A549 (cell line): ENCODE results near the gene VASN. TPM values are rescaled to one million over a fixed set of nuclear protein-coding genes. Genes with fewer than 3 reads are reported as not detected.
A peak's percentile ranks its signal among the peaks of the same experiment; 100 is the strongest.

Experiments used
- ATAC-seq, 2 experiments: fragments of 200-7000 bp in 1 of 2; fragments of >200 bp in 1 of 2; cut with Nextera tagmentation in 1 of 2; cut with Tn5 transposase in 1 of 2; 3 replicates each; pipeline versions ENCODE4 v1.8.0 to v1.9.1; 2018 to 2020; ENCODE audit warnings: mild to moderate bottlenecking in 1 of 2, moderate library complexity in 1 of 2
- CTCF ChIA-PET: fragments of 300-600 bp; sonication (Branson Sonifier 250); formaldehyde crosslinking; extraction: SDS; loops from one replicate; lab custom pipeline; 2021; ENCODE audit warnings: antibody characterized with exemption, inconsistent platforms; lab: Yijun Ruan, JAX
- POLR2A ChIA-PET: fragments of 350-600 bp; formaldehyde crosslinking; extraction: SDS; loops from one replicate; lab custom pipeline; 2021; ENCODE audit warnings: antibody characterized with exemption, inconsistent platforms; lab: Yijun Ruan, JAX
- DNase-seq, 2 experiments: peaks; one replicate each; pipeline versions ENCODE4 v3.0.0 to v3.0.0-alpha.2; 2011 to 2016; ENCODE audit warnings: low read depth in 1 of 2, low spot score in 1 of 2
- FAIRE-seq: peaks from 2 replicates; lab custom pipeline; 2011; peaks lifted over from hg19 to GRCh38; lab: Jason Lieb, UNC
- H3K27ac ChIP-seq, 2 experiments: fragments of >200 bp; sonication (Bioruptor Twin); formaldehyde crosslinking; 3 replicates each; pipeline ENCODE4 v1.5.1; 2016 to 2017
- H3K4me1 ChIP-seq: fragments of >200 bp; sonication (Bioruptor Twin); formaldehyde crosslinking; 3 replicates; pipeline ENCODE4 v1.6.1; 2016
- H3K4me2 ChIP-seq: fragments of >200 bp; sonication (Bioruptor Twin); formaldehyde crosslinking; 3 replicates; pipeline ENCODE4 v1.6.1; 2016
- H3K4me3 ChIP-seq: fragments of >200 bp; sonication (Bioruptor Twin); formaldehyde crosslinking; 3 replicates; pipeline ENCODE4 v1.5.1; 2016
- H3K9me3 ChIP-seq: fragments of >200 bp; sonication (Bioruptor Twin); formaldehyde crosslinking; 3 replicates; pipeline ENCODE4 v1.6.1; 2016
- CBX8 ChIP-seq: fragments of 200-600 bp; sonication (generic); IDR thresholded peaks from 2 replicates; pipeline ENCODE4 v1.6.1; 2016
- CEBPB ChIP-seq, 2 experiments: fragments of >200 bp in 1 of 2; sonication (Bioruptor Twin) in 1 of 2; formaldehyde crosslinking in 1 of 2; IDR thresholded peaks; 2 replicates each; pipeline ENCODE4 v1.6.1; 2012 to 2016
- CHD2 ChIP-seq: fragments of 150-350 bp; IDR thresholded peaks from 2 replicates; pipeline ENCODE4 v1.6.1; 2014; ENCODE audit warnings: low read length; ENCODE audit not compliant: partially characterized antibody
- CHD4 ChIP-seq: fragments of 200-600 bp; sonication (generic); IDR thresholded peaks from 2 replicates; pipeline ENCODE4 v1.6.1; 2016; ENCODE audit warnings: antibody characterized with exemption, mild to moderate bottlenecking, borderline replicate concordance
- ESRRA ChIP-seq: fragments of 150-350 bp; IDR thresholded peaks from 2 replicates; pipeline ENCODE4 v1.6.1; 2014; ENCODE audit warnings: mild to moderate bottlenecking, low read length, borderline replicate concordance
- FOXS1 ChIP-seq: fragments of 250-450 bp; sonication (Bioruptor Pico); IDR thresholded peaks from 2 replicates; pipeline ENCODE4 v1.5.0; 2020; ENCODE audit warnings: mild to moderate bottlenecking, moderate library complexity
- GATA3 ChIP-seq: IDR thresholded peaks from 2 replicates; pipeline ENCODE4 v1.6.1; 2012; ENCODE audit warnings: borderline replicate concordance
- HDAC2 ChIP-seq: fragments of 200-600 bp; sonication (generic); IDR thresholded peaks from 2 replicates; pipeline ENCODE4 v1.6.1; 2016
- KDM5A ChIP-seq: fragments of 200-600 bp; sonication (generic); IDR thresholded peaks from 2 replicates; pipeline ENCODE4 v1.6.1; 2016; ENCODE audit warnings: antibody characterized with exemption, mild to moderate bottlenecking
- MAZ ChIP-seq: fragments of 150-350 bp; IDR thresholded peaks from 2 replicates; pipeline ENCODE4 v1.6.1; 2014; ENCODE audit warnings: antibody characterized with exemption, low read depth, low read length, borderline replicate concordance
- NR3C1 ChIP-seq: fragments of >200 bp; sonication (Bioruptor Twin); formaldehyde crosslinking; IDR thresholded peaks from 3 replicates; pipeline ENCODE4 v1.6.1; 2017
- PHF8 ChIP-seq: fragments of 200-600 bp; sonication (generic); IDR thresholded peaks from 2 replicates; pipeline ENCODE4 v1.6.1; 2016; ENCODE audit warnings: low read depth, mild to moderate bottlenecking, antibody characterized with exemption, moderate library complexity, borderline replicate concordance
- TP53 ChIP-seq: fragments of 250-450 bp; sonication (Bioruptor Pico); IDR thresholded peaks from 2 replicates; pipeline ENCODE4 v1.5.0; 2021; ENCODE audit warnings: mild to moderate bottlenecking, moderate library complexity
- ZC3H11A ChIP-seq: fragments of 450-650 bp; IDR thresholded peaks from 2 replicates; pipeline ENCODE4 v1.6.1; 2014; ENCODE audit warnings: antibody characterized with exemption, mild to moderate bottlenecking
- WGBS: methylation state at CpG from one replicate; pipeline ENCODE4 v1.1.6; 2017; ENCODE audit errors: missing lambda C conversion rate; 5-methylcytosine and 5-hydroxymethylcytosine counted together
- polyA plus RNA-seq, 4 experiments: library from polyadenylated mRNA; depleted of rRNA in 3 of 4; stranded (reverse); fragments of >200 nt; fragmentation: RNase III in 1 of 4; extraction: RNeasy Plus Mini Kit Qiagen cat#74134 plus additional on column Dnase treatment in 1 of 4; gene quantifications; 2 replicates in 3 of 4; 3 replicates in 1 of 4; pipeline ENCODE4 v1.2.3, GENCODE V29; 2011 to 2017
- TF ChIP-seq, protein P1 (sequence below): IDR thresholded peaks from 2 replicates; pipeline ENCODE4 v1.6.1; 2012
- TF ChIP-seq, protein P2 (sequence below): IDR thresholded peaks from 2 replicates; pipeline ENCODE4 v1.6.1; 2012

Gene VASN
- polyA plus RNA-seq, 2 of the 4 experiments (the other 2 are of a cell fraction) = 2.3 to 4.0 TPM

DNA sequence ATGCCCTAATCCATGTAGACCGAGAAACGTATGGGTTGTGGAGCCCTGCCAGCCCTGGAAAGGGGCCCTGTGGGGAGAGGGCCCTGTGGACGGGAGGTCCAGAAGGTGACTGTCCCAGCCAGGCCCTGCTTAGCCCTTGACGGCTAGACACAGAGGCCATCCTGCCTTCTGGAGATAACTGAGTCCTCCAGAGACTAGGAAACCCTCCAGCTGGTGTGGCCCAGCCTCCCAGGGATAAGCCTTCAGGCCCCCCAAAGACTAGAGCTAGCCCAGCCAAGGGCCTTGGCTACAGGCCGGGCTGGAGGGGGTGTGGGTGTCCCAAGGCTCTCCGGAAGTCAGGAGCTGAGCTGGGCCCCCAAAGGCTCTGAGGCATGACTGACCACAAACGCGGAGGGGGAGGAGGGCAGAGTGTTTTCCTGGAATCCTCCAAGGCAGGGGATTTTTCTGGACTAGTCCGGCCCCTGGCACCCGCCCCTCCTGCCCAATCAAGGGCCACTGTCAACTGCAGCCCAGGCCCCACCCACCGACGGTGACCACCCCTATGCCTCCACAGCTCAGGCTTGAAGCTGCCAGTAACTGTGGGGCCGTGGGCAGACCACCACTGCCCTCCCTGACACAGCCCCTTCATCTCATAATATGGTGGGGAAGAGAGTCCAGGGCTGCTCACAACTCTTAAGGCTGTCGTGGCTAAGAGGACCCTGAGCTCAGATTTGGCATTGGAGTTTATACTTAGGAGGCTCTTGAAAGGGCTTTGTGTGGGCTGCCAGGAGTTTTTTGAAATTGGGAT is 885 bp upstream of the VASN start:
- no peak for TF ChIP-seq FOXS1 (CRISPR knock-in tag)
- no peak for TF ChIP-seq HDAC2
- no peak for TF ChIP-seq CHD2
- TF ChIP-seq MAZ = no peak
- TF ChIP-seq CHD4 = no peak
- no peak for TF ChIP-seq CBX8
- no peak for TF ChIP-seq CEBPB (IDR thresholded peaks at IDR 0.05)
- TF ChIP-seq ESRRA = no peak
- Histone ChIP-seq H3K9me3 (no peaks in the 10 kb centered on the region), H3K4me2 (peak overlapping the region; percentile 97; the same call in 2 of the 3 replicates), H3K4me1 (peaks cover 54% of the 10 kb centered on the region), H3K27ac (no peak overlapping the region), H3K4me3 (no peak overlapping the region; the same call in 2 of the 3 replicates)
- CTCF ChIA-PET = interaction anchor here (0.5 to 14.1 kb wide), 5 partner anchors 11 to 117 kb away, joined by 3 to 833 read pairs (median 16); no protein-coding TSS in a partner anchor
- FAIRE-seq = no peak
- DNase-seq = no peak
- no peak for ATAC-seq
- 80% methylated on average over 12 of the region's 14 CpGs for WGBS
- POLR2A ChIA-PET = interaction anchor here (0.9 kb wide), 1 partner anchor 12 kb away, joined by 3 read pairs; no protein-coding TSS in a partner anchor

DNA sequence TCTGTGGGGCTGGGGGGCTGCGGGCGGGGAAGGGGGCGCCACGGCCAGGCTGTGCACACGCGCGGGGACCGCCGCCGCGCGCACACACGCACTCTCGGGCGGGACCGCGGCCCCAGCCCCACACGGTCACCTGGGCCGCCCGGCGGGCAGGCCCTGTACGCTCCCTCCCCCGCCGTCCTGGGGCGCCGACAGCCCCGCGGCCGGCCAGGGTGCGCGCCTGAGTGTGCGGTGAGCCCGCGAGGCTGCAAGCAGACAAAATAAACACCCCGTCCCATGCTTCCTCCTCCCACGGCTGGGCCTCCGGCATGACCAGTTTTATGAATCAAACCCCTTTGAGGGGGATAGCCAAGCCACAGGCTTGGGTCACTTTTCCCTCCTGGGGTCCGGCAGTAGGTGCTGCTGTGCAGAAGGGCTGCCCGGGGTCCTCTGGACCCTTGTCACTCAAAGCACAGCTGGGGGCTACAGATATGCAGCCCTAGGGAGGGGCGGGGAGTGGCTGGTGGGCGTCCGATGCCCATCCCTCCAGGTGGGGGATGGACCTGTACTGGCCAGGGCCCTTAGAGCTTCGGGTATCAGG is 441 bp downstream of the VASN start:
- Histone ChIP-seq H3K9me3 (no peaks in the 10 kb centered on the region), H3K4me2 (peak overlapping the region; percentile 97), H3K4me1 (peaks cover 67% of the 10 kb centered on the region), H3K27ac (peak overlapping the region; percentile 74 to 94), H3K4me3 (peak overlapping the region; percentile 70)
- no peak for TF ChIP-seq KDM5A
- TF ChIP-seq, protein P1, sequence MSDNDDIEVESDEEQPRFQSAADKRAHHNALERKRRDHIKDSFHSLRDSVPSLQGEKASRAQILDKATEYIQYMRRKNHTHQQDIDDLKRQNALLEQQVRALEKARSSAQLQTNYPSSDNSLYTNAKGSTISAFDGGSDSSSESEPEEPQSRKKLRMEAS = 0 out of 2 replicates have a peak, but pooled peaks have one; percentile 7
- TF ChIP-seq, protein P2, sequence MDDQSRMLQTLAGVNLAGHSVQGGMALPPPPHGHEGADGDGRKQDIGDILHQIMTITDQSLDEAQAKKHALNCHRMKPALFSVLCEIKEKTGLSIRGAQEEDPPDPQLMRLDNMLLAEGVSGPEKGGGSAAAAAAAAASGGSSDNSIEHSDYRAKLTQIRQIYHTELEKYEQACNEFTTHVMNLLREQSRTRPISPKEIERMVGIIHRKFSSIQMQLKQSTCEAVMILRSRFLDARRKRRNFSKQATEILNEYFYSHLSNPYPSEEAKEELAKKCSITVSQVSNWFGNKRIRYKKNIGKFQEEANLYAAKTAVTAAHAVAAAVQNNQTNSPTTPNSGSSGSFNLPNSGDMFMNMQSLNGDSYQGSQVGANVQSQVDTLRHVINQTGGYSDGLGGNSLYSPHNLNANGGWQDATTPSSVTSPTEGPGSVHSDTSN = 0 out of 2 replicates have a peak, but pooled peaks have one; percentile 19
- FAIRE-seq = no peak
- no peak for DNase-seq
- POLR2A ChIA-PET = no interaction called here
- WGBS = under 1% methylated on average over 19 of the region's 43 CpGs
- CTCF ChIA-PET = interaction anchor here (0.5 to 25.9 kb wide), 2 partner anchors 34 to 48 kb away, joined by 3 to 638 read pairs; no protein-coding TSS in a partner anchor
- peak; percentile 23 to 30 for ATAC-seq

DNA sequence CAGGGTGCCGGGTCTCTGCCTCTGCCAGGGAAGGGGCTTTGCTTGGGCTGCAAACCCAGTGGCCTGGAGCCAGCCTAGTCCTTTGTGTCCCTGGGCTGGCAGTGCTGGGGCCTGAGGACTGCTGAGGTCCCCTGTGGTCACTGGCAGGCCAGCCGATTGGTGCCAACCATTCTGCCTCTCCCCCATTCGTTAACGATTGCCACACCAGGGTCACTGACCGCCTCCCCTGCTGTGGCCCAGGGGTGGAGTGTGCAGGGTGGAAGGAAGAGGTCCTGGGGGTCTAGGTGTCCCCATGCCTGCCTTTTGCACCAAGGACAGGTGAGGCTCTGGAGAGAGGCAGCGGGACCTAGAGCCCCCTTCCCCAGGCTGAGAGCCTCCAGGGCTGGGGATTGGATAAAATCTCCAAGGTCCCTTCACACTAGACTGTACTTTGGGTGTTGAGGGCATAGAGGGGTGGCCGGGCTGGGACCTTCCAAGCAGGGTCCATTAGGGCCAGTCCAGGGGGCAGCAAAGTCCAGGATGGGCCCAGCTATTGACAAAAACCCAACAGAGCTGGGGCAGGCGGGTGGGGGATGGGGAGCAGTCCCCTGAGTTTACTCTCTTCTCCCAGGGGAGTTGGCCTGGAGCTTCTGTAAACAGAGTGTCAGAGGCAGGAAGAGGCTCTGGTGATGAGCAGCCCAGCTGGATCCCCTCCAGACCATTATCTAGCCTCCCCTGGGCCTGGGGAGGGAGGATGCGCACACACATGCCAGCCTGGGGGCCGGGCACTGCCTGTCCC is 1.1 kb downstream of the VASN start:
- peak overlapping the region; percentile 74 to 94 for H3K27ac ChIP-seq

More for the DNA sequence above, 1.1 kb downstream of the VASN start:
- ChIA-PET POLR2A (interaction anchor here (0.6 to 1.0 kb wide), 2 partner anchors 30 to 73 kb away, joined by 4 to 6 read pairs; no protein-coding TSS in a partner anchor), CTCF (interaction anchor here (0.5 to 25.9 kb wide), 10 partner anchors 8 to 119 kb away, joined by 3 to 638 read pairs (median 4); no protein-coding TSS in a partner anchor)
- FAIRE-seq (no peak), ATAC-seq (peak; percentile 43 to 61), DNase-seq (peak; percentile 54 to 82)
- peak overlapping the region; percentile 70 for H3K4me3 ChIP-seq
- peaks cover 74% of the 10 kb centered on the region for H3K4me1 ChIP-seq
- peak overlapping the region; percentile 97 for H3K4me2 ChIP-seq
- TF ChIP-seq GATA3 = peak; percentile 37; the same call in 1 of the 2 replicates
- TF ChIP-seq, protein P1 = 0 out of 2 replicates have a peak, but pooled peaks have one; percentile 52
- TF ChIP-seq TP53 (CRISPR knock-in tag) = no peak
- TF ChIP-seq PHF8 = no peak
- no peak for TF ChIP-seq CHD4
- no peak for TF ChIP-seq ZC3H11A
- TF ChIP-seq, protein P2 = peak; percentile 39; the same call in 1 of the 2 replicates
- peak in 1 of 2 experiments; percentile 49; a peak in 1 of 4 replicates for TF ChIP-seq CEBPB (IDR thresholded peaks at IDR 0.05)
- TF ChIP-seq NR3C1 = no peak
- WGBS = 8% methylated on average over 6 of the region's 10 CpGs
- H3K9me3 ChIP-seq = no peaks in the 10 kb centered on the region
